ENCODE results near the gene ALDH1B1.

The ALDH1B1 gene

DNA sequence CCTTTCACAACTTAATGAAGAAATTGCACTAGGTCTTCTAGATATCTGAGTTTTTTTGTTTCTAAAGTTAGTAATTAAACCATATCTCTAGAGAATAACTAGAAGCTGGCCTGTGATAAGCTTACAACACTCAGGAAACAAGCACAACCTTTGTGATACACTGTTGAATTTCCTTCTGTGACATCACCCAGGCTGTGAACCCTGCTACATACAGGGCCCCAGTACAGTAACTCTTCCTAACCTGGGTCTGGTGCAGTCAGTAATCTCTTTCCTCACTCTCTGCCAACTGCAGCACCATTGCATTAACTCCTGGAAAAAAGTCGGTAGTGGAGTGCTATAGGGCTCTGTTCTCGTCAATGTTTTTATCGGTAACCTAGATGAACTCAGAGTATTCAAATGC, 42.4 kb downstream of the ALDH1B1 start:
- peaks cover 15% of the 10 kb centered on the region for H3K4me1 Mint-ChIP-seq
- H3K9me3 Mint-ChIP-seq, result no peaks in the 10 kb centered on the region
- H3K27me3 Mint-ChIP-seq, result no peaks in the 10 kb centered on the region
- H3K36me3 Mint-ChIP-seq, result no peaks in the 10 kb centered on the region
- H3K4me3 Mint-ChIP-seq, result no peak overlapping the region
- no peak overlapping the region for H3K27ac Mint-ChIP-seq

DNA sequence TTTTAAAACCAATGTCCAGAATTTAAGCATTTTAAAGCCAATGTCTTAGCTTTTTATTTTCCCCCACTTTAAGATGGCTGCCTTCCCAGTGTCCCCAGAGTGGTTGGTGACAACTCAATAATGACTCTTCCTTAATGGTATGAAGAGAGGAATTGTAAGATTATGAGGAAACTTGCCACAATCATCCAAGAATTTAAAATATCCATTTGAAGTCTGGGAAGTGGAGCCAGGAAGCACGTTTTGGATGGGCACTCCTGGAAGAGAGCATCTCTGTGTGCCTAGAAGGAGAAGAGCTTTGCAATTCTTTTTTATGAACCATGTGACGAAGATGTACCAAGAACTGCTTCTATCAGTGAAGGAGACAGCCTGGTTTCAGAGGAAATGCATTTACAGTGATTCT, 43.0 kb downstream of the ALDH1B1 start:
- H3K27me3 Mint-ChIP-seq, result no peaks in the 10 kb centered on the region
- H3K36me3 Mint-ChIP-seq, result no peaks in the 10 kb centered on the region
- H3K9me3 Mint-ChIP-seq, result no peaks in the 10 kb centered on the region
- no peak overlapping the region for H3K4me3 Mint-ChIP-seq
- peaks cover 14% of the 10 kb centered on the region for H3K4me1 Mint-ChIP-seq
- H3K27ac Mint-ChIP-seq, result no peak overlapping the region

DNA sequence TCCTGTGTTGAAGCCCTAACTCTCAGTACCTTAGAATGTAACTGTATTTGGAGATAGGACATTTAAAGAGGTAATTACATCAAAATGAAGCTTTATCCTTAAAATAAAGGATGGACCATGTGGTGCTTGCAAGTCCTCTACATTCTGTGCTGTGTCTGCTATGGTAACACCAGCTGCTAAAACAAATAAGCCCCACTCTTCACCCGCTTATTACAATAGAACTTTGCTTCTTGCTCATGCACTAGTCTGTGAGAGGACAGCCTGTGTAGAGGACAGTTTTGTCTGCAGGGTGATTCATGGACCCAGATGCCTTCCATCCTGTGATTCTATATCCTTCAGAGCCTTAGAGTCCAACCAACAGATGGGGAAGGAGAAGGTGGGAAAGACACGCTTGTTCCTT, 44.2 kb downstream of the ALDH1B1 start:
- Mint-ChIP-seq H3K4me3 (no peak overlapping the region), H3K36me3 (no peaks in the 10 kb centered on the region), H3K27ac (no peak overlapping the region), H3K27me3 (no peaks in the 10 kb centered on the region), H3K9me3 (no peaks in the 10 kb centered on the region), H3K4me1 (peaks cover 3% of the 10 kb centered on the region)

DNA sequence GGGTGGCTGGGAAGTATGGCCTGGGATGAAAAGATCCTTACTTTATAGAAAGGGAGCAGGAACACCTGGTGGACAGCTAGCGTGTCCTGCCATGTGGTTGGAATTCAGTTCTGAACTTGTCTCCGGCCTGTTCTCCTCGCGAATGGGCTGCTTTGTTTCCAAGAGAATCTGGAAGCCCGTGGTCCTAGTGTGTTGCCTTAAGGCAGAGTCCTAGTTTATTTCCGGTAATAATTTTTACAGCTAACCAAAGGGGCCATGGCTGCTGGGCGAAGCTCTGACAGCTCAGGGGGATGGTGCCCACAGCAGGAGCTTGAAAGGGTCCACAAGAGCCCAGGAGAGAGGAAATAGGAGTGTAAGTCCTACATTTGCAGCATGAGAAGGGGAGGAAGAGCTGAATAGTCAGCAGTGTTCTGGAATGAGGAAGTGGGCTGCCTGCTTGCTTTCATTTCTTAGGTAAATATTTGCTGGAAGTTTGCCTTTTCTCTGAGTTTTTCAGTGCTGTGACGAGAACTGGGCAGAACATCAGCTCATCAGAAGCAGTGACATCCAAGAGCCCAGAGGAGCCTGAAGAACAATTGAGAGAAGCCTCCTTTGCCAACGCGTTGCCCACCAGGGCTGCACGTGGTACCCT, 44.8 kb downstream of the ALDH1B1 start:
- H3K36me3 Mint-ChIP-seq, result no peaks in the 10 kb centered on the region
- no peaks in the 10 kb centered on the region for H3K27me3 Mint-ChIP-seq
- no peaks in the 10 kb centered on the region for H3K9me3 Mint-ChIP-seq
- H3K4me3 Mint-ChIP-seq, result no peak overlapping the region
- H3K27ac Mint-ChIP-seq, result no peak overlapping the region
- H3K4me1 Mint-ChIP-seq, result peaks cover 3% of the 10 kb centered on the region

DNA sequence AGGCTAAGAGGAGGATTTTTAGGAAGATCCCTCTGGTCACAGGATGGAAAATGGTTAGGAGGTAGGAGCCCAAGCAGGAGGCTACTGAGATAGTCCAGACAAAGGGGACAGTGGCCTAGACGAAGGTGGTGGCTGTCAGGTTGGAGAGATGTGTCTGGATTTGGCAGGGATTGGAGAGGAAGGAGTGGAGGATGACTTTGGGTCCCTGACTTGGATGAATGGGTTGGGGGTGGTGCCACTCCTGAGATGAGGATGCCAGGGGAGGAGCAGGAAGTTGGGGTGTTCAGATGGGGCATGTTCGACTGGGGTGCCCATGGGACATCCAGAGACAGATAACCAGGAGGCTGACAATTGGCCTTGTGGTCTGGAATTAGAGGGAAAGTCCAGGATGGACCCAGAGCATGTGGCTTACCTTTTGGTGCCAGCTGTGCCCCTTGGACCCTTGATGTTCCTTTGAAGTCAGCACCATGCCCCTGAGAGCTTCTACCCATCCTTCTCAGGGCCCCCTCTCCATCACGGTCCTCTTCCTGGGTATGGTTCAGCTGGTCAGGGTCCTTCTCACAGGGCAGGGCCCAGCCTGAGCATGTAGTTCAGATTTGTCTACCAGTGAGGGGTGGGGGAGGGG, 46.9 kb downstream of the ALDH1B1 start:
- Mint-ChIP-seq H3K27ac (no peak overlapping the region), H3K4me3 (no peak overlapping the region), H3K27me3 (peaks cover under 1% of the 10 kb centered on the region), H3K4me1 (no peaks in the 10 kb centered on the region), H3K36me3 (no peaks in the 10 kb centered on the region), H3K9me3 (no peaks in the 10 kb centered on the region)

DNA sequence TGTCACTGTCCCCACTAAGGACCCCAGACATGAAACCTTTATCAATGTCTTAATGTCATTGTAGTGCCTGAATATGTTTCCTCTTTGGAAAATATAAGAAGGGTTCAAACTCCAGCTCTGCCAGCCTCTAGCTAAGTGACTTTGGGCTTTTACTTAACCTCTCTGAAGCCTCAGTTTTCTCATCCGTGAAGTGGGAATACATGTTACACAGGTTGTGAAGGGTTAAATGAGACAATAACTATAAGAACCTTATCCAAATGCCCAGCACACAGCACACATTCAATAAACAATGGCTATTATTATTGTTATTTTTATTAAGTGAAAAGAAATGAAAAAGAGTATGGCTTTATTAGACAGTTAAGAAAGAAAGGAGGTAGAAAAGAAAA, 47.4 kb downstream of the ALDH1B1 start:
- H3K9me3 Mint-ChIP-seq, result no peaks in the 10 kb centered on the region

DNA sequence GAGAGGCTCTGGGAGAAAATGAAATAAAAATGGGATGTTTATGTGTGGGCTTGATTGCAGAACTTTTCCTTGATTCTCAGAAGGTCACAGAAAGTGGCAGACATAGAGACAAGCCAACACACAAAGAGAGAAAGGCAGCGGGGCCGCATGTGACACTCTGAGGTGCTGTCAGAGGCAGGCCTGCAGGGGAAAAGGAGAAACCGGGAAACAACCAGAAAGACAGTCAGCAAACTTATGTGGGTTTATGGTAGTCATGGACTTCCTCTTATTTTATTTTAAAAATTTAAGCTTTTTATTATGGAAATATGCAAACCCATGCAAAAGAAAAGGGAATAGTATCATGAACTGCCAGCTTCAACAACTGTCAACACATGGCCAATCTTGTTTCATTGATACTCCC, 48.0 kb downstream of the ALDH1B1 start:
- Mint-ChIP-seq H3K27me3 (peaks cover 3% of the 10 kb centered on the region), H3K4me1 (peaks cover 2% of the 10 kb centered on the region), H3K27ac (no peak overlapping the region)

More for the DNA sequence above, 47.4 kb downstream of the ALDH1B1 start:
- peaks cover 2% of the 10 kb centered on the region for H3K27me3 Mint-ChIP-seq
- no peaks in the 10 kb centered on the region for H3K36me3 Mint-ChIP-seq
- no peaks in the 10 kb centered on the region for H3K4me1 Mint-ChIP-seq
- no peak overlapping the region for H3K4me3 Mint-ChIP-seq
- H3K27ac Mint-ChIP-seq, result no peak overlapping the region

DNA sequence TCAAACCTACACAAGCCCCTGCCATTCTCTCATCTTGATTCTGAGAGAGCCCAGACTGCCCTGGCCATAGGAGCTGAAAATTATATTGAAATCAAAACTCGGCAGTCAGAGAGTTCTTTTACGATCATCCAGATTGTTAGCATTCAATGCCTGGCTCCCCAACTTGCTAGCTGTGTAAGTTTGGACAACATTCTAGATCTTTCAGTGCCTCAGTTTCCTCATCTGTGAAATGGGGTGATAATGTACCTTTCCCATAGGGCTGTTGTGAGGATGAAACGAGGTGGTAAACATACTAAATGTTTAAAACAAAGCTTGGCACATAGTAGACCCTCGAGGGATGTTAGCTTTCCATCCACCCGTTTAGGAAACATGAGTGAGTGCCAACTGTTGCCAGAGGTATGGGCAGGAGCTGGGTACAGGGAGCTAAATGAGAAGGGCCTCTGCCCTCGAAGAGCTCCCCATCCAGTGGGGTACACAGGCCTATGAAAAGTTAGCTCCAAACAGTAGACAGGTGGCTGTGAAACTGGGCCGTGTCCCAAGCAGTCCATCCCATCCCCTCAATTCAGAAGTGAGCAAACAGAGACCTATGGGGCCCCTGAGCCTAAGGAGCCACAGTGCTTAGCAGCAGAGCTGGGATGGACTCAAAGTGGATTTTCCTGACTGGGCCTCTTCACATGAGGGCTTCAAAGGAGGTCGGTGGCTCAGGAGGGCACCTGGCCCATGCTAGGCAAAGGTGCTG, 49.0 kb downstream of the ALDH1B1 start:
- Mint-ChIP-seq H3K27ac (no peak overlapping the region), H3K27me3 (peaks cover 4% of the 10 kb centered on the region), H3K36me3 (no peaks in the 10 kb centered on the region), H3K4me3 (no peak overlapping the region), H3K9me3 (no peaks in the 10 kb centered on the region), H3K4me1 (peaks cover 4% of the 10 kb centered on the region)

More for the DNA sequence above, 48.0 kb downstream of the ALDH1B1 start:
- Mint-ChIP-seq H3K9me3 (no peaks in the 10 kb centered on the region), H3K4me3 (no peak overlapping the region), H3K36me3 (no peaks in the 10 kb centered on the region)

DNA sequence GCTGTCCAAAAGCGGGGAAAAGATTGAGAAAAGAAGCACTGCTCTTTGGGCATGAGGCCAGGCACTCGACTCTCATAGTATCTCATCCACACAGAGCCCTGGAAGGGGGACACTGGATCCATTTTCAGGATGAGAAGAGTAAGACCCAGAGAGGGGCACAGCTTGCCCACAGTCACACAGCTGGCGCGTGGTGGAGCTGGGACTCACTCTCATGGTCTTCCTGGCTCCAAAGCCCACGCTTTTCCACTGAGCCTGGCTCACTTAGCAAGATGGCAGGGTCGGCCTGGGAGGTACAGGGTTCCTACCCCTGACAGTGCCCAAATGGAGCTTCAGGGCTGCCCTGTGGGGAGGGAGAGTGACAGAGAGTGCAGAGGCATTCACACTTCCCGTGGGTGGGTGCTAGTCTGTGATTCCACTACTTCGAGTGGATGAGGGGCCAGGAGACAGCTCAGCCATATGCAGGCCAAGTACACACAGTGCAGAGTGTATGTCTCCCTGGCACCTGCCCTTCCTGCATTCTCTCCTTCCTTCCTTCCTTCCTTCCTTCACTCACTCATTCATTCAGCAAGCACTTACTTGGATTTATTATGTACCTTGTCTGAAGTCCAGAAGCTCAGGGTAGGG, 50.1 kb downstream of the ALDH1B1 start:
- Mint-ChIP-seq H3K27ac (no peak overlapping the region), H3K4me3 (no peak overlapping the region), H3K27me3 (peaks cover 4% of the 10 kb centered on the region), H3K9me3 (no peaks in the 10 kb centered on the region), H3K4me1 (peaks cover 4% of the 10 kb centered on the region), H3K36me3 (no peaks in the 10 kb centered on the region)

DNA sequence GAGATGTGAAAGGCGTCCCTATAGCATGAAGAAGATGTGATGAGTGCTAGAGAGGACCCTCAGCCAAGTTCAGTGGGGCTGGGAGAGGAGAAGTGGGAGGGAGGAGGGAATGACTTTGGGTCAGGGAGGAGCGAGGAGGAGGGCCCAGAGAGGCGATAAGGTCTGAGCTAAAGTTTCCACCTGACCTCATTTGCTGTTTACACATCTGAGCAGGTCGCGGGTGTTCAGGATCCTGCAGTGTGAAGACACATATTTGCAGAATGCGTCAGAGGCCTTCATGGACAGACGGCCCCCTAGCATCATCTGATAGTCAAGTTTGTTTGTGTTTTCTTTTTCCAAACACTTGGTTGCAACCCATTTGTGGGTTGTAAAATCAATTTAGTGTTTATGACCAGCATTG, 50.7 kb downstream of the ALDH1B1 start:
- no peak overlapping the region for H3K4me3 Mint-ChIP-seq
- no peaks in the 10 kb centered on the region for H3K9me3 Mint-ChIP-seq
- no peak overlapping the region for H3K27ac Mint-ChIP-seq
- peaks cover 4% of the 10 kb centered on the region for H3K27me3 Mint-ChIP-seq
- peaks cover 4% of the 10 kb centered on the region for H3K4me1 Mint-ChIP-seq
- no peaks in the 10 kb centered on the region for H3K36me3 Mint-ChIP-seq

DNA sequence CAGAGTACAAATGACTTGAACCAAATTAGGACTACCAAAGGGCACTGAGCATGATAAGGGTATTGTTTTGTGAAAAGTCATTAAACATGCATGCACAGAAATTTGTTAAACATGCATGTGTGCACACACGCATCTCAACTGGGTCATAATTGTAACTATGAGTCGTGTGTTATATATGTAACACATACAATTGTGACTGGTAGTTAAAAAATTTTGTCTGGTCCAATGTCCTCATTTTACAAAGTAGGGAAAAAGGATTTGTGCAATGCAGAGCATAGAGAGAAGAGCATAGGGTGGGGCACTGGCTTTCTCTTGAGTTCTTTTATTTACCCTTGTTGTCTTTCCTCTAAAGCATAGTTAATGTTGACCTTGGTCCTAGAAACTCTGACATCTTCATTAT, 51.1 kb downstream of the ALDH1B1 start:
- H3K27me3 Mint-ChIP-seq, result peaks cover 4% of the 10 kb centered on the region
- no peaks in the 10 kb centered on the region for H3K36me3 Mint-ChIP-seq
- no peak overlapping the region for H3K27ac Mint-ChIP-seq
- H3K4me3 Mint-ChIP-seq, result no peak overlapping the region
- H3K4me1 Mint-ChIP-seq, result peaks cover 4% of the 10 kb centered on the region
- no peaks in the 10 kb centered on the region for H3K9me3 Mint-ChIP-seq

DNA sequence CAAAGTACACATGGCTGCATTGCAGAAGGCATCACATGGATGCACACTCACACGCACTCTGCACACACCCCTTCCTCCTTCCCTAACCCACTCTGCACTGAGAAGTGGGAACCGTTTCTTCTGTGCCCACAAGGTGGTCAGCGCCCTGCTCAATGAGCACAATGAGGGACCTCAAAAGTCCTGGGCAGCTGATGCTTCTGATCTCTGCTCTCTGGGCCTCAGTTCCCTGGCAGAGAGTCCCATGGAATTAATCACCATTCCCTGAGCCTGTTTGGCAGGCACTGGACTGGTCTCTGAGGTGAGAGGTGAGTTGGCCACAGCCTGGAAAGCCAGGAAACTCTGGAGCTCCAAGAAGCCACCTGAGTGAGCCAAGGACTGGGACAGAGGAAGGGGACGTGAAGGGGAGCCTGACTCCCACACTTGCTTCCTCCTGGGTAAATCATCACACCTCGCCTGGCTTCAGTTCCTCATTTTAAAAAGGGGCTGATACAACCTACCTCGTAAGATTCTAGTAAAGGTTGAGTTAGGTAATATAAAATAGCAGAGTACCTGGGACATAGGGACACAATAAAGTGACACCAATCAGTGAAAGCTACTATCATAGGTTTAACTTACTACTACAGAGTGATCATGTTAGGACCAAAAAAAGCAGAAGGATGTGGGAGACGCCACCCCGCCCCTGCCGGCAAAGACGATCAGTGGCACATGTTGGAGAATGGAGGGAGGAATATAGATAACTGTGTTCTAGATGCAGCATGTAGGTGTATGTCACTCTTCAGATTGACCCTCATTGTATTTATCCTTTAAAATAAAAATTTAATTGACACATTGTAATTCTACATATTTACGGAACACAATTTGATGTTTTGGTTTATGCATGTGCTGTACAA, 52.9 kb downstream of the ALDH1B1 start:
- H3K27me3 Mint-ChIP-seq, result peaks cover 4% of the 10 kb centered on the region
- no peak overlapping the region for H3K27ac Mint-ChIP-seq
- no peak overlapping the region for H3K4me3 Mint-ChIP-seq
- peaks cover 6% of the 10 kb centered on the region for H3K9me3 Mint-ChIP-seq
- H3K36me3 Mint-ChIP-seq, result no peaks in the 10 kb centered on the region
- H3K4me1 Mint-ChIP-seq, result peaks cover 4% of the 10 kb centered on the region

DNA sequence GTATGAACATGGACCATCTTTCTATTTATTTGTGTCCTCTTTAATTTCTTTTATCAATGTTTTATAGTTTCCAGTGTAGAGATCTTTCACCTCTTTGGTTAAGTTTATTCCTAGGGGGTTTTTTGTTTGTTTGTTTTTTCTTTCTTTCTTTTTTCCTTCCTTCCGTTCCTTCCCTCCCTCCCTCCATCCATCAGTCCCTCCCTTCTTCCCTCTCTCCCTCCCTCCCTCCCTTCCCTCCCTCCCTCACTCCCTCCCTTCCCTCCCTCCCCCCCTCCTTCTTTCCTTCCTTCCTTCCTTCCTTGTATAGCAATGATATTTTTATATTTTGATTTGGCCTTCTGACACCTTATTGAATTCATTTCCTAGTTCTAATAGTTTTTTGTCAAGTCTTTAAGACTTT, 55.2 kb downstream of the ALDH1B1 start:
- H3K36me3 Mint-ChIP-seq, result peaks cover 11% of the 10 kb centered on the region
- peaks cover 6% of the 10 kb centered on the region for H3K27me3 Mint-ChIP-seq
- H3K4me3 Mint-ChIP-seq, result no peak overlapping the region
- peaks cover 21% of the 10 kb centered on the region for H3K9me3 Mint-ChIP-seq
- no peak overlapping the region for H3K27ac Mint-ChIP-seq
- H3K4me1 Mint-ChIP-seq, result peaks cover 4% of the 10 kb centered on the region
